ENCODE results near the gene MAPK8IP2. TPM values are rescaled to one million over a fixed set of nuclear protein-coding genes. Genes with fewer than 3 reads are reported as not detected.

The MAPK8IP2 gene
- total RNA-seq, 1 experiment from 2014 or later = 6.4 TPM

GRCh38 chr22:50626850-50627641 is 26.5 kb downstream of the MAPK8IP2 start:
- Histone ChIP-seq H3K9ac (ENCODE audit: low read length) (peak overlapping the region; percentile 75), H3K27ac (ENCODE audit: low read depth, low read length) (peak overlapping the region; percentile 61), H3K4me2 (ENCODE audit: low read length) (peak overlapping the region; percentile 99), H3K4me1 (ENCODE audit: control insufficient read depth in 1 of 2, insufficient read depth in 2 of 2, low read length in 2 of 2) (peaks cover 10 to 42% of the 10 kb centered on the region in 2 experiments; a peak in 3 of 4 replicates), H3K4me3 (replicated peaks in 1 of 2; ENCODE audit: low read depth in 1 of 2, low read length in 2 of 2) (peak overlapping the region; percentile 71 to 88), H3K9me3 (ENCODE audit: control insufficient read depth in 1 of 2, insufficient read depth in 1 of 2, low read depth in 1 of 2, low read length in 2 of 2) (no peaks in the 10 kb centered on the region), H4K20me1 (ENCODE audit: insufficient read depth) (no peaks in the 10 kb centered on the region), H3K79me2 (ENCODE audit: insufficient read depth, low read length) (no peaks in the 10 kb centered on the region), H2AFZ (ENCODE audit: low read depth, low read length, poor library complexity, severe bottlenecking) (no peak overlapping the region), H3K9me2 (ENCODE audit: insufficient read depth) (no peaks in the 10 kb centered on the region), H3K27me3 (ENCODE audit: insufficient read depth, low read length) (0 out of 2 replicates have a peak, but pooled peaks cover under 1% of the 10 kb centered on the region), H3K36me3 (ENCODE audit: control insufficient read depth in 1 of 2, insufficient read depth in 2 of 2, low read length in 2 of 2) (no peaks in the 10 kb centered on the region)
- no TSS peak for BruUV-seq (replicated peaks)
- TF ChIP-seq EGR1 (IDR thresholded peaks at IDR 0.05; ENCODE audit: low read depth) (no peak), POLR2AphosphoS5 (IDR thresholded peaks at IDR 0.05; ENCODE audit: low read depth, low read length) (no peak), CEBPB (IDR thresholded peaks at IDR 0.05; ENCODE audit: low read depth) (no peak), ZFX (IDR thresholded peaks at IDR 0.05) (no peak; the same call in 1 of the 2 replicates), RAD21 (IDR thresholded peaks at IDR 0.05; ENCODE audit: low read depth) (no peak), CBX3 (IDR thresholded peaks at IDR 0.05; ENCODE audit: low read depth) (no peak), ELF1 (IDR thresholded peaks at IDR 0.05; ENCODE audit: borderline replicate concordance, low read depth) (no peak), SIN3A (IDR thresholded peaks at IDR 0.05; ENCODE audit: low read depth) (no peak)
- TF ChIP-seq, protein P1, sequence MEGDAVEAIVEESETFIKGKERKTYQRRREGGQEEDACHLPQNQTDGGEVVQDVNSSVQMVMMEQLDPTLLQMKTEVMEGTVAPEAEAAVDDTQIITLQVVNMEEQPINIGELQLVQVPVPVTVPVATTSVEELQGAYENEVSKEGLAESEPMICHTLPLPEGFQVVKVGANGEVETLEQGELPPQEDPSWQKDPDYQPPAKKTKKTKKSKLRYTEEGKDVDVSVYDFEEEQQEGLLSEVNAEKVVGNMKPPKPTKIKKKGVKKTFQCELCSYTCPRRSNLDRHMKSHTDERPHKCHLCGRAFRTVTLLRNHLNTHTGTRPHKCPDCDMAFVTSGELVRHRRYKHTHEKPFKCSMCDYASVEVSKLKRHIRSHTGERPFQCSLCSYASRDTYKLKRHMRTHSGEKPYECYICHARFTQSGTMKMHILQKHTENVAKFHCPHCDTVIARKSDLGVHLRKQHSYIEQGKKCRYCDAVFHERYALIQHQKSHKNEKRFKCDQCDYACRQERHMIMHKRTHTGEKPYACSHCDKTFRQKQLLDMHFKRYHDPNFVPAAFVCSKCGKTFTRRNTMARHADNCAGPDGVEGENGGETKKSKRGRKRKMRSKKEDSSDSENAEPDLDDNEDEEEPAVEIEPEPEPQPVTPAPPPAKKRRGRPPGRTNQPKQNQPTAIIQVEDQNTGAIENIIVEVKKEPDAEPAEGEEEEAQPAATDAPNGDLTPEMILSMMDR (IDR thresholded peaks at IDR 0.05 in 2 of 3, conservative IDR thresholded peaks at IDR 0.05 in 1 of 3; ENCODE audit: borderline replicate concordance in 1 of 3, insufficient read depth in 1 of 3, low read depth in 2 of 3, low read length in 2 of 3) = no peak
- ChIA-PET RAD21 (ENCODE audit: low non-redundant PET in 1 of 2, low total read pairs in 2 of 2, uncharacterized antibody in 2 of 2, unreplicated experiment in 2 of 2) (no interaction called here), POLR2A (no interaction called here), CTCF (interaction anchor here (0.9 to 1.2 kb wide), 2 partner anchors 64 to 67 kb away, joined by 3 read pairs; no protein-coding TSS in a partner anchor)
- DNase-seq (ENCODE audit: low read depth, low spot score) (no peak), ATAC-seq (no peak)
- intact Hi-C loops (cut with micrococcal nuclease) = loop anchor here (2.0 kb wide), 1 partner anchor 64 kb away; no protein-coding TSS in a partner anchor
